GM13977 (cell line): Measurements from ENCODE around the gene CLCN1.

Experiments used
- DNase-seq: peaks from one replicate; pipeline ENCODE4 v3.0.0; 2012; ENCODE audit warnings: low spot score
- in situ Hi-C: fragments of 300-500 bp; cut with MboI; formaldehyde crosslinking; loops from one replicate; pipeline ENCODE4 v1.12.0; 2022; ENCODE audit warnings: low sequenced_read_pairs, low pct_unique_long_range_greater_than_20kb, mixed read lengths, inconsistent platforms; ENCODE audit not compliant: unreplicated experiment
- TF ChIP-seq, protein P1 (sequence below): IDR thresholded peaks from 2 replicates; pipeline ENCODE4 v1.5.1; 2012; ENCODE audit warnings: mild to moderate bottlenecking, control low read depth; ENCODE audit not compliant: insufficient read depth; ENCODE audit errors: extremely low read depth, missing control alignments

Gene CLCN1

DNA sequence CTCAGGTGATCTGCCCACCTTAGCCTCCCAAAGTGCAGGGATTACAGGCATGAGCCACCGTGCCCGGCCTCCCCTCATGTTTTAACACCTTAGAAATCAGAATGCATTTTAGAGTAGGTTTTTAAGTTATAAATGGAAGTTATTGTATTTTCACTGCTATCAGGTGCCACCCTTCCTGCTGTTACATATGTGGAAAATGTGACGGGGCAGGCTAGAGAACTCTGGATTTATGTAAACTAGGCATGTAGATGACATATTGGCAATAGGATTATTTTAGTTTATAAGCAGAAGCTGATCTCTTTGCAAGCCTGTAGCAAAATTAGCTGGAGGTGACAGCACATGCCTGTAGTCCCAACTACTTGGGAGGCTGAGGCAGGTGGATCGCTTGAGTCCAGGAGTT, 25.6 kb upstream of the CLCN1 start:
- in situ Hi-C loops, result no loop called here
- TF ChIP-seq, protein P1, sequence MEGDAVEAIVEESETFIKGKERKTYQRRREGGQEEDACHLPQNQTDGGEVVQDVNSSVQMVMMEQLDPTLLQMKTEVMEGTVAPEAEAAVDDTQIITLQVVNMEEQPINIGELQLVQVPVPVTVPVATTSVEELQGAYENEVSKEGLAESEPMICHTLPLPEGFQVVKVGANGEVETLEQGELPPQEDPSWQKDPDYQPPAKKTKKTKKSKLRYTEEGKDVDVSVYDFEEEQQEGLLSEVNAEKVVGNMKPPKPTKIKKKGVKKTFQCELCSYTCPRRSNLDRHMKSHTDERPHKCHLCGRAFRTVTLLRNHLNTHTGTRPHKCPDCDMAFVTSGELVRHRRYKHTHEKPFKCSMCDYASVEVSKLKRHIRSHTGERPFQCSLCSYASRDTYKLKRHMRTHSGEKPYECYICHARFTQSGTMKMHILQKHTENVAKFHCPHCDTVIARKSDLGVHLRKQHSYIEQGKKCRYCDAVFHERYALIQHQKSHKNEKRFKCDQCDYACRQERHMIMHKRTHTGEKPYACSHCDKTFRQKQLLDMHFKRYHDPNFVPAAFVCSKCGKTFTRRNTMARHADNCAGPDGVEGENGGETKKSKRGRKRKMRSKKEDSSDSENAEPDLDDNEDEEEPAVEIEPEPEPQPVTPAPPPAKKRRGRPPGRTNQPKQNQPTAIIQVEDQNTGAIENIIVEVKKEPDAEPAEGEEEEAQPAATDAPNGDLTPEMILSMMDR, result no peak
- DNase-seq, result no peak

DNA sequence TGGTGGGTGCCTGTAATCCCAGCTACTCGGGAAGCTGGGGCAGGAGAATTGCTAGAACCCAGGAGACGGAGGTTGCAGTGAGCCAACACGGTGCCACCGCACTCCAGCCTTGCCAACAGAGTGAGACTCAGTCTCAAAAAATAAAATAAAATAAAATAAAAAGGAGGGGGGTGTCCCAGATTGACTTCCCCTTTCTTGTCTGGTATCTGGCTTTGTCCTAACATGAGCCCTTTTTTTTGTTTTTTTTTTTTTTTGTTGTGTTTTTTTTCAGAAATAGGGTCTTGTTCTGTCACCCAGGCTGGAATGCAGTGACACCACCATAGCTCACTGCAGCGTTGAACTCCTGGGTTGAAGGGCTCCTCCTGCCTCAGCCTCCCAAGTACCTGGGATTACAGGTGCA, 23.0 kb upstream of the CLCN1 start:
- TF ChIP-seq, protein P1, result no peak
- in situ Hi-C loops, result no loop called here
- DNase-seq, result no peak

DNA sequence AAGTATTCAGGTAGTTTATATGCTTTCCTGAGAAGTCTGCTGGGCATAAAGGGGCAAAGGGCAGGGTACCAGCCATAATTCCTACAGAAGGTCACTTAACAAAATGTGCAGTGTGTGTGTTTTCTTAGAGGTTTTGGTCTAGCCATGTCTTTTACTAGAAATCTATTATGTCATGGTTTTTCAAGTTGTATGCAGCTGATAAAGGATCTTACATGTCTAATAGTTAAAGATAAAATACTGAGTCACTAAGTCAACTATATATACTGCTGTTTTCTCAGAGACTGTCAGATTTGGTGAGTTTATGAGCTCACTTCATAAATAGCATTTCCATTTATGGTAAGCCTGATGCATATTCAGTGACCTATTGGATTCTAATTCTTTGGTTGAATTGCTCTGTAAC, 20.0 kb upstream of the CLCN1 start:
- TF ChIP-seq, protein P1, result no peak
- in situ Hi-C loops, result no loop called here
- DNase-seq, result no peak

DNA sequence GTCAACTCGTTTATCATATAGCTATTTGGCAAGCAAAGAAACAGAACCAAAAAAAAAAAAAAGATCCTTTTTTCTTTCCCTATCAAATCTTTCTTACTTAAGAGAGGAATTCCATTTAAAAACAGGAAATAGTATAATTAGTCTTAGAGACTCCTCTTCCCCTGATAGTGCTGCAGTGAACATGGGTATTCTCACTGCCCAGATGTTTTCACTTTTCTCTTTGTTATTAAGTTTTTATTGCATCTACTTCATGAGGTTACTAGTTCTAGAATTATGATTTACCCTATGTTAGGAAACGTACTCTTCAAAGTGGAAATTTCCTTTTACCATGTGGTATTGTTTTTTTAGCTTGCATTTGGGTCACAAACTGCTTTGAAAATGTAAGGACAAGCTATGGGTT, 19.2 kb upstream of the CLCN1 start:
- TF ChIP-seq, protein P1, result no peak
- in situ Hi-C loops, result no loop called here
- DNase-seq, result no peak

DNA sequence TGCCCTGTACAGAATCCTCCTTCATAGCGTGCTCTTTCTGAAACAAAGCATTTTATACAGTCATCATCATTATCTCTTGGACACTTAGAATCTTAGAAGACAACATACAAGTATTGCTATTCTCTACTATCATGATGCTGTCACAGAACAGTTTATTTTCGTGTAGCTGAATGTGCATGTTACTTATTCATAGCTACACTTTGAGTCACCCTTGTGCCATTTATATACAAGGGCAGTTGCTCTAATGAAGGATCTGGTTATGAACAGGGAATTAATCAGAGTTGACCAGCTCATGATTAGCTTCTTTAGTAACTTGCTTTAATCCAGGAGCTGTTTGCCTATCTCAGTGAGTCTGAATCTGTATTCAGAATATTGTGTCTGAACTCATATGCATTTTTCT, 16.6 kb upstream of the CLCN1 start:
- no peak for DNase-seq
- in situ Hi-C loops, result no loop called here
- TF ChIP-seq, protein P1, result no peak

DNA sequence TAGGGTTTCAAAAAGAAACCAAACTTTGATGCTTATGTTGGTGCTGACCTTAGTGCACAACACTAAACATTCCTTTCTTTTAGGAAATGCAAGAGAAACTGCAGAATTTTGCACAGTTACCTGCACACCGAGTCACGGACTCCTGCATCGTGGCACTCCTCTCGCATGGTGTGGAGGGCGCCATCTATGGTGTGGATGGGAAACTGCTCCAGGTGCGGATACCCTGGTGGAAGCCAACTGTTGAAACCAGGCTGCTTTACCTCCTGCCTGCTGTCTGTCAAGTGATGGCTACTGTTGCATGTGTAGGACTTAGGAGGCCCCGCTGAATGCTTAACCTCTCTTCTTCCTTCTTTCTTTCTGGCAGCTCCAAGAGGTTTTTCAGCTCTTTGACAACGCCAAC, 16.1 kb upstream of the CLCN1 start:
- in situ Hi-C loops, result loop anchor here (10.0 kb wide), 1 partner anchor 45 kb away; no protein-coding TSS in a partner anchor
- DNase-seq, result no peak
- TF ChIP-seq, protein P1, result peak; percentile 72
